Keratinocyte (primary cell): ENCODE results near the gene KRTAP4-3.

Source experiments
- EZH2 ChIP-seq: IDR thresholded peaks from one replicate; pipeline ENCODE4 v1.6.1; 2012; ENCODE audit warnings: inconsistent platforms, mild to moderate bottlenecking, low read length, moderate library complexity
- TF ChIP-seq, protein P1 (sequence below), 3 experiments: IDR thresholded peaks in 1 of 3; conservative IDR thresholded peaks in 1 of 3; optimal IDR thresholded peaks in 1 of 3; 2 replicates in 2 of 3; 3 replicates in 1 of 3; pipeline versions ENCODE3 to v1.5.1; 2011; ENCODE audit warnings: low read length in 3 of 3, mild to moderate bottlenecking in 3 of 3, moderate library complexity in 2 of 3, control low read depth in 1 of 3, inconsistent platforms in 1 of 3; ENCODE audit not compliant: insufficient read depth in 2 of 3; ENCODE audit errors: extremely low read depth in 1 of 3

DNA sequence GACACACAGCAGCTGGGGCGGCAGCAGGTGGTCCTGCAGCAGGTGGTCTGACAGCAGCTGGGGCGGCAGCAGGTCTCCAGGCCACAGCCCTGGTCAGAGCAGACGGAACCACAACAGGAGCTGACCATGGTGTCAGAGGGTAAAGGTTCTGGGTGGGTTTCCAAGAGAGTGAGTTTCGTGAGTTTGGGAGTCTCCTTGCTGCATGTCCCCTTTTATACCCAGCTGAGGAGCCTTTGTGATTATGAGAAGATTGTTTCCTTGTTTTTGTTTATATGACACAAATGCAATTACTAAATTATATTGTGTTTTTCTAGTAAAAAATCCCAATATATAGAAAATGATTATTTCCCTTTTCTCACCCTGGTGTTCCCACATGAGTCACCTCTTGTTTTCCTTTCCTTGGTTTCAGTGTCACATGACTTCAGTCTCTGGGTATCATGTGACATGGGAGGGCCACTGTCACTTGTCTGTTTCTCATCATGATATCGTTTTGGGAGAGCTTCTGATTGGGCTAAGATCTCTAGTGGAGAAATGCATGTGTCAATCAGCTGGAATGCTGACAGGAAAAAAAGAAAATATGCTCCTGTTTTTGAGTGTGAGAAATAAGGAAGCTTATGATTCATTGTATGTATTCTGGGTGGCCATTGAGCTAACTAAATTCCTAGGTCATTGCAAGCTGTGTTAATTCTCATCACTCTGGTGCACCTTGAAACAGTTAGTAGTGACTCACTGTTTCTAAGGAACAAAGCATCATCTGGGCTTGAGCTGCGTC lies 27.5 kb downstream of the KRTAP4-3 start, which contains the start of gene KRTAP4-6:
- TF ChIP-seq, protein P1, sequence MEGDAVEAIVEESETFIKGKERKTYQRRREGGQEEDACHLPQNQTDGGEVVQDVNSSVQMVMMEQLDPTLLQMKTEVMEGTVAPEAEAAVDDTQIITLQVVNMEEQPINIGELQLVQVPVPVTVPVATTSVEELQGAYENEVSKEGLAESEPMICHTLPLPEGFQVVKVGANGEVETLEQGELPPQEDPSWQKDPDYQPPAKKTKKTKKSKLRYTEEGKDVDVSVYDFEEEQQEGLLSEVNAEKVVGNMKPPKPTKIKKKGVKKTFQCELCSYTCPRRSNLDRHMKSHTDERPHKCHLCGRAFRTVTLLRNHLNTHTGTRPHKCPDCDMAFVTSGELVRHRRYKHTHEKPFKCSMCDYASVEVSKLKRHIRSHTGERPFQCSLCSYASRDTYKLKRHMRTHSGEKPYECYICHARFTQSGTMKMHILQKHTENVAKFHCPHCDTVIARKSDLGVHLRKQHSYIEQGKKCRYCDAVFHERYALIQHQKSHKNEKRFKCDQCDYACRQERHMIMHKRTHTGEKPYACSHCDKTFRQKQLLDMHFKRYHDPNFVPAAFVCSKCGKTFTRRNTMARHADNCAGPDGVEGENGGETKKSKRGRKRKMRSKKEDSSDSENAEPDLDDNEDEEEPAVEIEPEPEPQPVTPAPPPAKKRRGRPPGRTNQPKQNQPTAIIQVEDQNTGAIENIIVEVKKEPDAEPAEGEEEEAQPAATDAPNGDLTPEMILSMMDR (optimal IDR thresholded peaks at IDR 0.05 in 1 of 3, IDR thresholded peaks at IDR 0.05 in 1 of 3, conservative IDR thresholded peaks at IDR 0.05 in 1 of 3; ENCODE audit: extremely low read depth in 1 of 3, insufficient read depth in 2 of 3, low read length in 3 of 3), result no peak
- no peak for TF ChIP-seq EZH2
